ENCODE data around the gene GABRG3.

Gene GABRG3

DNA sequence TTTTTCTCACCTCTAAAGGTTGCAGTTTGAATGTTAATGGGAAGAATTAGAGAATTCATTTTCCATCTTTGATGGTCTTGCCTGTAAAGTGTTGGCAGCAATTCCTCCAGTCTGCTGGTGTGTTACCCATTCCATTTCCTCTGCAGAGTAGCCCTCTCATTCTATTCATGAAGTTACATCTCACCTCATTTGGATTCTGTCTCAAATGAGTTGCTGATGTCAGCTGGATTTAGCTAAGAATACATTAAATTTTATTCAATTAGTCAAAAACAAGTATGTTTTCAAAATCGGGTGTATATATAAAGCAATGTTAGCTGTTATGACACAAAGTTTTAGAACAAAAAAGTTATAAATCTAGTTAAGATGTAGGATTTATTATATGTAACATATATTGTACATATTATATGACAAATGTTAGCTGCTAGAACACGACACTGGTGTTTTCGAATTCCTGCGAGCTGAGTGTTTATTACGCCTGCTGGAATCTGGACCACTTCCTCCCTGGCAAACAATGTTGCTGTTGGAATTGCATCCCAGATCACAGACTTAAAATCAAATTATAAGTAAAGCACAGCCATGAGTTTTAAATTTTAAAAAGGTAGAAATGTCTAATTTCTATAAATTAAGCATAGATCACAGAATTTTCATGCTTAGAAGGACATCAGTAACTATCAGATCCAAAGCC, 611.9 kb downstream of the GABRG3 start:
- no peak for ATAC-seq
- TF ChIP-seq CSDC2 (CRISPR knock-in tag; IDR thresholded peaks at IDR 0.05) = no peak
- TF ChIP-seq ZFP30 (CRISPR knock-in tag; IDR thresholded peaks at IDR 0.05) = no peak
- TF ChIP-seq OSR1 (CRISPR knock-in tag; IDR thresholded peaks at IDR 0.05) = no peak
- TF ChIP-seq, protein P1, sequence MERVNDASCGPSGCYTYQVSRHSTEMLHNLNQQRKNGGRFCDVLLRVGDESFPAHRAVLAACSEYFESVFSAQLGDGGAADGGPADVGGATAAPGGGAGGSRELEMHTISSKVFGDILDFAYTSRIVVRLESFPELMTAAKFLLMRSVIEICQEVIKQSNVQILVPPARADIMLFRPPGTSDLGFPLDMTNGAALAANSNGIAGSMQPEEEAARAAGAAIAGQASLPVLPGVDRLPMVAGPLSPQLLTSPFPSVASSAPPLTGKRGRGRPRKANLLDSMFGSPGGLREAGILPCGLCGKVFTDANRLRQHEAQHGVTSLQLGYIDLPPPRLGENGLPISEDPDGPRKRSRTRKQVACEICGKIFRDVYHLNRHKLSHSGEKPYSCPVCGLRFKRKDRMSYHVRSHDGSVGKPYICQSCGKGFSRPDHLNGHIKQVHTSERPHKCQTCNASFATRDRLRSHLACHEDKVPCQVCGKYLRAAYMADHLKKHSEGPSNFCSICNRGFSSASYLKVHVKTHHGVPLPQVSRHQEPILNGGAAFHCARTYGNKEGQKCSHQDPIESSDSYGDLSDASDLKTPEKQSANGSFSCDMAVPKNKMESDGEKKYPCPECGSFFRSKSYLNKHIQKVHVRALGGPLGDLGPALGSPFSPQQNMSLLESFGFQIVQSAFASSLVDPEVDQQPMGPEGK (CRISPR knock-in tag; IDR thresholded peaks at IDR 0.05; ENCODE audit: borderline replicate concordance) = no peak
- TF ChIP-seq, protein P2, sequence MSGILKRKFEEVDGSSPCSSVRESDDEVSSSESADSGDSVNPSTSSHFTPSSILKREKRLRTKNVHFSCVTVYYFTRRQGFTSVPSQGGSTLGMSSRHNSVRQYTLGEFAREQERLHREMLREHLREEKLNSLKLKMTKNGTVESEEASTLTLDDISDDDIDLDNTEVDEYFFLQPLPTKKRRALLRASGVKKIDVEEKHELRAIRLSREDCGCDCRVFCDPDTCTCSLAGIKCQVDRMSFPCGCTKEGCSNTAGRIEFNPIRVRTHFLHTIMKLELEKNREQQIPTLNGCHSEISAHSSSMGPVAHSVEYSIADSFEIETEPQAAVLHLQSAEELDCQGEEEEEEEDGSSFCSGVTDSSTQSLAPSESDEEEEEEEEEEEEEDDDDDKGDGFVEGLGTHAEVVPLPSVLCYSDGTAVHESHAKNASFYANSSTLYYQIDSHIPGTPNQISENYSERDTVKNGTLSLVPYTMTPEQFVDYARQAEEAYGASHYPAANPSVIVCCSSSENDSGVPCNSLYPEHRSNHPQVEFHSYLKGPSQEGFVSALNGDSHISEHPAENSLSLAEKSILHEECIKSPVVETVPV (CRISPR knock-in tag; IDR thresholded peaks at IDR 0.05) = no peak
- no peak for TF ChIP-seq ZNF8 (CRISPR knock-in tag; IDR thresholded peaks at IDR 0.05)
- no peak for TF ChIP-seq ARNTL (CRISPR knock-in tag; IDR thresholded peaks at IDR 0.05; ENCODE audit: borderline replicate concordance, low read depth)
- no peak for TF ChIP-seq GLIS3 (CRISPR knock-in tag; IDR thresholded peaks at IDR 0.05)
- TF ChIP-seq PPARA (CRISPR knock-in tag; IDR thresholded peaks at IDR 0.05; ENCODE audit: borderline replicate concordance) = no peak
- TF ChIP-seq ISL1 (CRISPR knock-in tag; IDR thresholded peaks at IDR 0.05) = no peak
- TF ChIP-seq, protein P3, sequence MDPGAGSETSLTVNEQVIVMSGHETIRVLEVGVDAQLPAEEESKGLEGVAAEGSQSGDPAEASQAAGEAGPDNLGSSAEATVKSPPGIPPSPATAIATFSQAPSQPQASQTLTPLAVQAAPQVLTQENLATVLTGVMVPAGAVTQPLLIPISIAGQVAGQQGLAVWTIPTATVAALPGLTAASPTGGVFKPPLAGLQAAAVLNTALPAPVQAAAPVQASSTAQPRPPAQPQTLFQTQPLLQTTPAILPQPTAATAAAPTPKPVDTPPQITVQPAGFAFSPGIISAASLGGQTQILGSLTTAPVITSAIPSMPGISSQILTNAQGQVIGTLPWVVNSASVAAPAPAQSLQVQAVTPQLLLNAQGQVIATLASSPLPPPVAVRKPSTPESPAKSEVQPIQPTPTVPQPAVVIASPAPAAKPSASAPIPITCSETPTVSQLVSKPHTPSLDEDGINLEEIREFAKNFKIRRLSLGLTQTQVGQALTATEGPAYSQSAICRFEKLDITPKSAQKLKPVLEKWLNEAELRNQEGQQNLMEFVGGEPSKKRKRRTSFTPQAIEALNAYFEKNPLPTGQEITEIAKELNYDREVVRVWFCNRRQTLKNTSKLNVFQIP (CRISPR knock-in tag; IDR thresholded peaks at IDR 0.05; ENCODE audit: borderline replicate concordance, low read depth) = no peak
- TF ChIP-seq BACH2 (CRISPR knock-in tag; IDR thresholded peaks at IDR 0.05; ENCODE audit: borderline replicate concordance) = no peak
- no peak for TF ChIP-seq ZFP3 (CRISPR knock-in tag; IDR thresholded peaks at IDR 0.05)
- no peak for TF ChIP-seq SNAI2 (CRISPR knock-in tag; IDR thresholded peaks at IDR 0.05)

DNA sequence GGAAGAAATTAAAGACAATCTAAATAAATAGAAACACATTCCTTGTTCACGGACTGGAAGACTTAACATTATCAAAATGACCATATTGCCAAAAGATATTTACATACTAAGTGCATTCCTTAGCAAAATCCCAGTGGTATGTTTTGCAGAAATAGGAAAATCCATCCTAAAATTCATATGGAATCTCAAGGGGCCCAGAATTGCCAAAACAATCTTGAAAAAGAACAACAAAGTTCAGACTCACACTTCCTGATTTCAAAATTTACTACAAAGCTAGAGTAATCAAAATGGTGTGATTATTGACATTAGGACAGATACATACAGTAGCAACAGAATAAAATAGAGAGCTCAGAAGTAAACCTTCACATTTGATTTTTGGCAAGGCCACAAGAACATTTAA, 612.7 kb downstream of the GABRG3 start:
- no peak for TF ChIP-seq OSR1 (CRISPR knock-in tag; IDR thresholded peaks at IDR 0.05)
- no peak for TF ChIP-seq GLIS3 (CRISPR knock-in tag; IDR thresholded peaks at IDR 0.05)
- TF ChIP-seq ZFP3 (CRISPR knock-in tag; IDR thresholded peaks at IDR 0.05) = no peak
- no peak for TF ChIP-seq RARB (CRISPR knock-in tag; IDR thresholded peaks at IDR 0.05)
- TF ChIP-seq SNAI2 (CRISPR knock-in tag; IDR thresholded peaks at IDR 0.05) = no peak
- no peak for TF ChIP-seq BACH2 (CRISPR knock-in tag; IDR thresholded peaks at IDR 0.05; ENCODE audit: borderline replicate concordance)
- no peak for TF ChIP-seq ZFP30 (CRISPR knock-in tag; IDR thresholded peaks at IDR 0.05)
- TF ChIP-seq, protein P4, sequence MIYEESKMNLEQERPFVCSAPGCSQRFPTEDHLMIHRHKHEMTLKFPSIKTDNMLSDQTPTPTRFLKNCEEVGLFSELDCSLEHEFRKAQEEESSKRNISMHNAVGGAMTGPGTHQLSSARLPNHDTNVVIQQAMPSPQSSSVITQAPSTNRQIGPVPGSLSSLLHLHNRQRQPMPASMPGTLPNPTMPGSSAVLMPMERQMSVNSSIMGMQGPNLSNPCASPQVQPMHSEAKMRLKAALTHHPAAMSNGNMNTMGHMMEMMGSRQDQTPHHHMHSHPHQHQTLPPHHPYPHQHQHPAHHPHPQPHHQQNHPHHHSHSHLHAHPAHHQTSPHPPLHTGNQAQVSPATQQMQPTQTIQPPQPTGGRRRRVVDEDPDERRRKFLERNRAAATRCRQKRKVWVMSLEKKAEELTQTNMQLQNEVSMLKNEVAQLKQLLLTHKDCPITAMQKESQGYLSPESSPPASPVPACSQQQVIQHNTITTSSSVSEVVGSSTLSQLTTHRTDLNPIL (CRISPR knock-in tag; IDR thresholded peaks at IDR 0.05; ENCODE audit: low read depth) = no peak
- no peak for TF ChIP-seq ZNF70 (CRISPR knock-in tag; IDR thresholded peaks at IDR 0.05)
- TF ChIP-seq ARNTL (CRISPR knock-in tag; IDR thresholded peaks at IDR 0.05; ENCODE audit: borderline replicate concordance, low read depth) = no peak
- TF ChIP-seq, protein P5, sequence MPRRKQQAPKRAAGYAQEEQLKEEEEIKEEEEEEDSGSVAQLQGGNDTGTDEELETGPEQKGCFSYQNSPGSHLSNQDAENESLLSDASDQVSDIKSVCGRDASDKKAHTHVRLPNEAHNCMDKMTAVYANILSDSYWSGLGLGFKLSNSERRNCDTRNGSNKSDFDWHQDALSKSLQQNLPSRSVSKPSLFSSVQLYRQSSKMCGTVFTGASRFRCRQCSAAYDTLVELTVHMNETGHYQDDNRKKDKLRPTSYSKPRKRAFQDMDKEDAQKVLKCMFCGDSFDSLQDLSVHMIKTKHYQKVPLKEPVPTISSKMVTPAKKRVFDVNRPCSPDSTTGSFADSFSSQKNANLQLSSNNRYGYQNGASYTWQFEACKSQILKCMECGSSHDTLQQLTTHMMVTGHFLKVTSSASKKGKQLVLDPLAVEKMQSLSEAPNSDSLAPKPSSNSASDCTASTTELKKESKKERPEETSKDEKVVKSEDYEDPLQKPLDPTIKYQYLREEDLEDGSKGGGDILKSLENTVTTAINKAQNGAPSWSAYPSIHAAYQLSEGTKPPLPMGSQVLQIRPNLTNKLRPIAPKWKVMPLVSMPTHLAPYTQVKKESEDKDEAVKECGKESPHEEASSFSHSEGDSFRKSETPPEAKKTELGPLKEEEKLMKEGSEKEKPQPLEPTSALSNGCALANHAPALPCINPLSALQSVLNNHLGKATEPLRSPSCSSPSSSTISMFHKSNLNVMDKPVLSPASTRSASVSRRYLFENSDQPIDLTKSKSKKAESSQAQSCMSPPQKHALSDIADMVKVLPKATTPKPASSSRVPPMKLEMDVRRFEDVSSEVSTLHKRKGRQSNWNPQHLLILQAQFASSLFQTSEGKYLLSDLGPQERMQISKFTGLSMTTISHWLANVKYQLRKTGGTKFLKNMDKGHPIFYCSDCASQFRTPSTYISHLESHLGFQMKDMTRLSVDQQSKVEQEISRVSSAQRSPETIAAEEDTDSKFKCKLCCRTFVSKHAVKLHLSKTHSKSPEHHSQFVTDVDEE (CRISPR knock-in tag; IDR thresholded peaks at IDR 0.05) = no peak
- no peak for TF ChIP-seq CSDC2 (CRISPR knock-in tag; IDR thresholded peaks at IDR 0.05)
- TF ChIP-seq, protein P2 (CRISPR knock-in tag; IDR thresholded peaks at IDR 0.05) = no peak
- no peak for TF ChIP-seq ZNF8 (CRISPR knock-in tag; IDR thresholded peaks at IDR 0.05)

More for the DNA sequence above, 612.7 kb downstream of the GABRG3 start:
- ATAC-seq = no peak

Data from SK-N-SH treated with all-trans-retinoic acid at 6 μM for 48 hours (cell line).